SK-N-SH (cell line): ENCODE data around the gene MOV10L1. TPM values are rescaled to one million over a fixed set of nuclear protein-coding genes. Genes with fewer than 3 reads are reported as not detected.

Experiments used
- CTCF ChIA-PET: fragments of 300-600, 350-600 bp; formaldehyde crosslinking; extraction: SDS; loops from one replicate; lab custom pipeline; 2021; lab: Yijun Ruan, JAX
- POLR2A ChIA-PET: fragments of 350-600 bp; sonication (Branson Sonifier 250); formaldehyde crosslinking; extraction: SDS; loops from one replicate; lab custom pipeline; 2020; ENCODE audit warnings: antibody characterized with exemption, inconsistent platforms; lab: Yijun Ruan, JAX
- DNase-seq: peaks from one replicate; pipeline ENCODE4 v3.0.0; 2012
- H2AFZ ChIP-seq: fragments of 200-600 bp; sonication (generic); 2 replicates; pipeline ENCODE4 v1.8.1; 2016; ENCODE audit warnings: antibody characterized with exemption, mild to moderate bottlenecking, low read depth
- H3F3A ChIP-seq: fragments of 200-600 bp; sonication (generic); replicated peaks from 2 replicates; pipeline ENCODE3; 2016; ENCODE audit warnings: antibody characterized with exemption, mild to moderate bottlenecking; ENCODE audit not compliant: insufficient read depth
- H3K27ac ChIP-seq, 2 experiments: fragments of 200-500 bp in 1 of 2; fragments of 200-600 bp in 1 of 2; sonication (Bioruptor generic) in 1 of 2; sonication (generic), shearing (Covaris generic) in 1 of 2; 2 replicates each; pipeline versions ENCODE4 v1.5.1 to v1.6.1; 2014 to 2016; ENCODE audit warnings: low read depth in 2 of 2, inconsistent platforms in 1 of 2, low read length in 1 of 2, mild to moderate bottlenecking in 1 of 2, mixed read lengths in 1 of 2
- H3K27me3 ChIP-seq: fragments of 200-600 bp; sonication (generic), shearing (Covaris generic); 2 replicates; pipeline ENCODE4 v1.6.1; 2016; ENCODE audit warnings: mixed run types; ENCODE audit not compliant: insufficient read depth
- H3K36me3 ChIP-seq, 2 experiments: fragments of 200-500 bp in 1 of 2; fragments of 200-600 bp in 1 of 2; sonication (Bioruptor generic) in 1 of 2; sonication (generic) in 1 of 2; replicated peaks in 1 of 2; 2 replicates each; pipeline versions ENCODE3 to v1.5.1; 2014 to 2016; ENCODE audit warnings: low read length in 1 of 2, mild to moderate bottlenecking in 1 of 2; ENCODE audit not compliant: insufficient read depth in 2 of 2, control insufficient read depth in 1 of 2
- H3K4me1 ChIP-seq, 2 experiments: fragments of 200-500 bp in 1 of 2; fragments of 200-600 bp in 1 of 2; sonication (Bioruptor generic) in 1 of 2; sonication (generic), shearing (Covaris generic) in 1 of 2; 2 replicates each; pipeline versions ENCODE4 v1.5.1 to v1.6.1; 2014 to 2016; ENCODE audit warnings: low read depth in 1 of 2, low read length in 1 of 2, mixed run types in 1 of 2; ENCODE audit not compliant: insufficient read depth in 2 of 2, control insufficient read depth in 1 of 2
- H3K4me2 ChIP-seq: fragments of 200-600 bp; sonication (generic), shearing (Covaris generic); 2 replicates; pipeline ENCODE4 v1.6.1; 2017; ENCODE audit warnings: mixed run types
- H3K4me3 ChIP-seq, 2 experiments: fragments of 200-500 bp in 1 of 2; fragments of 200-600 bp in 1 of 2; sonication (Bioruptor generic) in 1 of 2; sonication (generic), shearing (Covaris generic) in 1 of 2; 2 replicates each; pipeline versions ENCODE4 v1.5.1 to v1.8.1; 2014 to 2016; ENCODE audit warnings: low read depth in 2 of 2, inconsistent platforms in 1 of 2, low read length in 1 of 2, mild to moderate bottlenecking in 1 of 2, mixed read lengths in 1 of 2, moderate library complexity in 1 of 2
- H3K79me2 ChIP-seq: fragments of 200-600 bp; sonication (generic); 2 replicates; pipeline ENCODE4 v1.8.1; 2017; ENCODE audit warnings: mild to moderate bottlenecking; ENCODE audit not compliant: insufficient read depth
- H3K9ac ChIP-seq: fragments of 200-600 bp; sonication (generic); 2 replicates; pipeline ENCODE4 v1.6.1; 2017; ENCODE audit warnings: mixed run types
- H3K9me2 ChIP-seq: fragments of 200-600 bp; sonication (generic); 2 replicates; pipeline ENCODE4 v1.6.1; 2017; ENCODE audit warnings: mixed run types
- H3K9me3 ChIP-seq: fragments of 200-600 bp; sonication (generic); 2 replicates; pipeline ENCODE4 v1.6.1; 2017; ENCODE audit warnings: mixed run types, mild to moderate bottlenecking, moderate library complexity
- H4K20me1 ChIP-seq: fragments of 200-600 bp; sonication (generic); 2 replicates; pipeline ENCODE4 v1.6.1; 2017; ENCODE audit warnings: mild to moderate bottlenecking, mixed run types; ENCODE audit not compliant: insufficient read depth
- EP300 ChIP-seq, 2 experiments: IDR thresholded peaks; 2 replicates each; pipeline versions ENCODE4 v1.4.0 to v1.6.1; 2012; ENCODE audit warnings: borderline replicate concordance in 1 of 2, low read depth in 1 of 2, low read length in 1 of 2
- EZH2phosphoT487 ChIP-seq: fragments of 200-600 bp; sonication (generic); IDR thresholded peaks from 2 replicates; pipeline ENCODE4 v1.6.1; 2017; ENCODE audit warnings: low read depth, mixed run types, mild to moderate bottlenecking, antibody characterized with exemption, moderate library complexity, borderline replicate concordance
- FOXJ3 ChIP-seq: sonication (generic); formaldehyde crosslinking; IDR thresholded peaks from 2 replicates; pipeline ENCODE4 v1.5.1; 2020; ENCODE audit warnings: mild to moderate bottlenecking, missing genetic modification reagents
- GABPA ChIP-seq: IDR thresholded peaks from 2 replicates; pipeline ENCODE4 v1.4.0; 2012; ENCODE audit warnings: low read depth, mild to moderate bottlenecking
- GATA2 ChIP-seq: sonication (generic); formaldehyde crosslinking; IDR thresholded peaks from 2 replicates; pipeline ENCODE4 v1.5.0; 2020; ENCODE audit warnings: mild to moderate bottlenecking, missing genetic modification reagents
- JUND ChIP-seq: IDR thresholded peaks from 2 replicates; pipeline ENCODE4 v1.4.0; 2012
- MXI1 ChIP-seq: IDR thresholded peaks from 2 replicates; pipeline ENCODE4 v1.6.1; 2012; ENCODE audit warnings: mild to moderate bottlenecking, low read depth, low read length, improper control_type of control experiment
- RAD21 ChIP-seq: IDR thresholded peaks from 2 replicates; pipeline ENCODE4 v1.6.1; 2012; ENCODE audit warnings: mild to moderate bottlenecking, low read length
- RCOR1 ChIP-seq: fragments of 150-350 bp; IDR thresholded peaks from 2 replicates; pipeline ENCODE4 v1.6.1; 2017; ENCODE audit warnings: antibody characterized with exemption, low read length
- RFX5 ChIP-seq: IDR thresholded peaks from 2 replicates; pipeline ENCODE4 v1.6.1; 2012; ENCODE audit warnings: mild to moderate bottlenecking, improper control_type of control experiment, low read length
- SIN3A ChIP-seq: IDR thresholded peaks from 2 replicates; pipeline ENCODE4 v1.6.1; 2012; ENCODE audit warnings: low read depth, mild to moderate bottlenecking, low read length, moderate library complexity, borderline replicate concordance
- SMC3 ChIP-seq: IDR thresholded peaks from 2 replicates; pipeline ENCODE4 v1.6.1; 2012; ENCODE audit warnings: low read depth, low read length, improper control_type of control experiment
- WGBS: methylation state at CpG from one replicate; pipeline ENCODE4 v1.1.6; 2017; ENCODE audit warnings: low lambda C conversion rate; 5-methylcytosine and 5-hydroxymethylcytosine counted together
- polyA plus RNA-seq, 3 experiments: library from polyadenylated mRNA; depleted of rRNA; stranded (reverse); fragments of >200 nt; gene quantifications; 2 replicates each; pipeline ENCODE4 v1.2.3, GENCODE V29; 2012
- TF ChIP-seq, protein P1 (sequence below): IDR thresholded peaks from 2 replicates; pipeline ENCODE4 v1.4.0; 2012; ENCODE audit warnings: low read depth, borderline replicate concordance
- TF ChIP-seq, protein P2 (sequence below): IDR thresholded peaks from 2 replicates; pipeline ENCODE4 v1.4.0; 2012; ENCODE audit warnings: low read depth
- TF ChIP-seq, protein P3 (sequence below): fragments of 150-350 bp; IDR thresholded peaks from 2 replicates; pipeline ENCODE4 v1.6.1; 2017; ENCODE audit warnings: antibody characterized with exemption, low read length, low read depth, borderline replicate concordance
- TF ChIP-seq, protein P4 (sequence below): fragments of 150-350 bp; IDR thresholded peaks from 2 replicates; pipeline ENCODE4 v1.6.1; 2016; ENCODE audit warnings: mild to moderate bottlenecking, low read depth, low read length
- TF ChIP-seq, protein P5 (sequence below): IDR thresholded peaks from 2 replicates; pipeline ENCODE4; 2012

MOV10L1 gene
- polyA plus RNA-seq, 1 of the 3 experiments (the other 2 are of a cell fraction): 2.1 TPM

DNA sequence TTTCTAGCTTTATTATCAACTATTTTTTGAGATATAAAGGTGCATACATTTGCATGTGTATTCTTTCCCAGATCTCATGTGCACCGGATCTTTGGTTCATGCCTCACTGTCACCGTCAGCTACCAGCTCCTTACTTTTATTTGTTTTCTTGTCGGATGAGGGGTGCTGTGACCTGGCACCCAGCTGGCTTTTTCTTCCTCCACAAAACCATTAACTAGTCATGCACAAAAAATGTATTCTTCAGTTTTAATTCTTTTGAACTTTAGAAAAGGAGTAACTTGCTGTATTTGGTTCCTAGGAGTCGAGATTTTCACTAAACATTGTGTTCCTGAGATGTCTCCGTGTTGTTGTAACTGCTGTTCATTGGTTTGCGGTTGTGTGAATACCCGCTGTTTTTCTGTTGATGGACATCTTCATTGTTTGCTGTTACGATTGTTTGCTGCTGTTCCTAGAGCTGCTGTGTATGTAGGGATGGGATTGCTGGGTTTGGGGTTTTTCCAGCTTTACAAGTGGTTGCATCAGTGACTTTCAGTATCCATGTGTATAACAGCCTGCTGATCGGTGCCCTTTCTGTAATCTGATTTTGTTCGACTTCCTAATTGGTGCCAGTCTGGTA is 39.4 kb downstream of the MOV10L1 start (continued):
- TF ChIP-seq, protein P1, sequence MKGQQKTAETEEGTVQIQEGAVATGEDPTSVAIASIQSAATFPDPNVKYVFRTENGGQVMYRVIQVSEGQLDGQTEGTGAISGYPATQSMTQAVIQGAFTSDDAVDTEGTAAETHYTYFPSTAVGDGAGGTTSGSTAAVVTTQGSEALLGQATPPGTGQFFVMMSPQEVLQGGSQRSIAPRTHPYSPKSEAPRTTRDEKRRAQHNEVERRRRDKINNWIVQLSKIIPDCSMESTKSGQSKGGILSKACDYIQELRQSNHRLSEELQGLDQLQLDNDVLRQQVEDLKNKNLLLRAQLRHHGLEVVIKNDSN: no peak
- TF ChIP-seq SIN3A (no peak), EZH2phosphoT487 (no peak), MXI1 (no peak), JUND (no peak), RAD21 (no peak), FOXJ3 (CRISPR knock-in tag) (no peak)
- TF ChIP-seq, protein P2, sequence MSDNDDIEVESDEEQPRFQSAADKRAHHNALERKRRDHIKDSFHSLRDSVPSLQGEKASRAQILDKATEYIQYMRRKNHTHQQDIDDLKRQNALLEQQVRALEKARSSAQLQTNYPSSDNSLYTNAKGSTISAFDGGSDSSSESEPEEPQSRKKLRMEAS: no peak

DNA sequence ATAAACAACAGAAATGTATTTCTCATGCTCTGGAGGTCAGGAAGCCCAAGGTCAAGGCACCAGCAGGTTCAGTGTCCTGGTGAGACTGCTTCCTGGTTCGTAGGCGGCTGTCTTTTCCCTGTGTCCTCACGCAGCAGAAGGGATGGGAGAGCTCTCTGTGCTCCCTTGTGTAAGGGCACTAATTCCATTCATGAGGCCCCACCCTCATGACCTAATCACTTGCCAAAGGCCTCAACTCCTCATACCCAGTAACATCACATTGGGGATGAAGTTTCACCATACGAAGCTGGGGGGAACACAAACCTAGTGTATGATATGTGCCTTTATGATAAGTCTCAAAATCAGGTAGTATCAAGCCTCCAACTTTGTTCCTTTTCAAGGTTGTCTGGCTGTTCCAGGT is 42.1 kb downstream of the MOV10L1 start:
- H3K9me3 ChIP-seq: no peaks in the 10 kb centered on the region
- no peak for DNase-seq
- H2AFZ ChIP-seq: no peak overlapping the region
- CTCF ChIA-PET: no interaction called here
- WGBS: 78% methylated on average over 4 of the region's 4 CpGs
- H3K36me3 ChIP-seq: peaks cover 0 to 4% of the 10 kb centered on the region in 2 experiments
- H3K9me2 ChIP-seq: no peaks in the 10 kb centered on the region
- H3K27me3 ChIP-seq: no peaks in the 10 kb centered on the region
- no peaks in the 10 kb centered on the region for H3F3A ChIP-seq
- H3K4me1 ChIP-seq: no peaks in the 10 kb centered on the region
- H3K4me2 ChIP-seq: no peak overlapping the region
- no peaks in the 10 kb centered on the region for H3K79me2 ChIP-seq
- TF ChIP-seq SIN3A (no peak), GATA2 (CRISPR knock-in tag) (no peak), EP300 (IDR thresholded peaks at IDR 0.05; ENCODE audit: borderline replicate concordance in 1 of 2, low read depth in 1 of 2, low read length in 1 of 2) (no peak), GABPA (no peak)
- H3K4me3 ChIP-seq: no peak overlapping the region
- H4K20me1 ChIP-seq: no peaks in the 10 kb centered on the region
- POLR2A ChIA-PET: no interaction called here
- no peak overlapping the region for H3K9ac ChIP-seq
- no peak overlapping the region for H3K27ac ChIP-seq

DNA sequence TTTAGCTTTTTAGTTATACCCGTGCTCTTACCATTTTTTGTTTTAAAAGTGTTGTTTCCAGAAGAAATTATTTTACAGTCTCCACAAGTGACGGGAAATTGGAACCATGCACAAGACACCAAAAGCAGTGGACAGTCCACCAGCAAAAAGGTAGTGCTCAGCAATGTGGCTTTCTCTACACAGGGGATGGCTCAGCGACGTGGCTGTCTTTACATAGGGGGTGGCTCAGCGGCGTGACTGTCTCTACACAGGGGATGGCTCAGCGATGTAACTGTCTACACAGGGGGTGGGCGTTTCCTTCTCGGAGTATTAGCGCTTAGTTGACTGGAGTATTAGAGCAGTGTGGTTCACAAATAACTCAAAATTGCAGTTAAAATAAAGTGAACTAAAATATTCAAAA is 44.7 kb downstream of the MOV10L1 start:
- H4K20me1 ChIP-seq: no peaks in the 10 kb centered on the region
- H3K36me3 ChIP-seq: peaks cover 0 to 4% of the 10 kb centered on the region in 2 experiments
- H3K4me2 ChIP-seq: no peak overlapping the region
- no peaks in the 10 kb centered on the region for H3K9me2 ChIP-seq
- no peaks in the 10 kb centered on the region for H3K79me2 ChIP-seq
- 88% methylated on average over 10 of the region's 10 CpGs for whole genome bisulfite sequencing
- no peak overlapping the region for H3K4me3 ChIP-seq
- no peaks in the 10 kb centered on the region for H3K9me3 ChIP-seq
- no peaks in the 10 kb centered on the region for H3K27me3 ChIP-seq
- POLR2A ChIA-PET: no interaction called here
- H3F3A ChIP-seq: no peaks in the 10 kb centered on the region
- no peak overlapping the region for H2AFZ ChIP-seq
- DNase-seq: no peak
- H3K4me1 ChIP-seq: no peaks in the 10 kb centered on the region
- no peak for TF ChIP-seq SMC3
- TF ChIP-seq, protein P3, sequence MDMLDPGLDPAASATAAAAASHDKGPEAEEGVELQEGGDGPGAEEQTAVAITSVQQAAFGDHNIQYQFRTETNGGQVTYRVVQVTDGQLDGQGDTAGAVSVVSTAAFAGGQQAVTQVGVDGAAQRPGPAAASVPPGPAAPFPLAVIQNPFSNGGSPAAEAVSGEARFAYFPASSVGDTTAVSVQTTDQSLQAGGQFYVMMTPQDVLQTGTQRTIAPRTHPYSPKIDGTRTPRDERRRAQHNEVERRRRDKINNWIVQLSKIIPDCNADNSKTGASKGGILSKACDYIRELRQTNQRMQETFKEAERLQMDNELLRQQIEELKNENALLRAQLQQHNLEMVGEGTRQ: no peak
- TF ChIP-seq JUND: no peak
- TF ChIP-seq, protein P2: no peak
- no peak for TF ChIP-seq RFX5
- no peak for TF ChIP-seq RCOR1
- TF ChIP-seq, protein P4, sequence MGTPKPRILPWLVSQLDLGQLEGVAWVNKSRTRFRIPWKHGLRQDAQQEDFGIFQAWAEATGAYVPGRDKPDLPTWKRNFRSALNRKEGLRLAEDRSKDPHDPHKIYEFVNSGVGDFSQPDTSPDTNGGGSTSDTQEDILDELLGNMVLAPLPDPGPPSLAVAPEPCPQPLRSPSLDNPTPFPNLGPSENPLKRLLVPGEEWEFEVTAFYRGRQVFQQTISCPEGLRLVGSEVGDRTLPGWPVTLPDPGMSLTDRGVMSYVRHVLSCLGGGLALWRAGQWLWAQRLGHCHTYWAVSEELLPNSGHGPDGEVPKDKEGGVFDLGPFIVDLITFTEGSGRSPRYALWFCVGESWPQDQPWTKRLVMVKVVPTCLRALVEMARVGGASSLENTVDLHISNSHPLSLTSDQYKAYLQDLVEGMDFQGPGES: no peak
- TF ChIP-seq, protein P5, sequence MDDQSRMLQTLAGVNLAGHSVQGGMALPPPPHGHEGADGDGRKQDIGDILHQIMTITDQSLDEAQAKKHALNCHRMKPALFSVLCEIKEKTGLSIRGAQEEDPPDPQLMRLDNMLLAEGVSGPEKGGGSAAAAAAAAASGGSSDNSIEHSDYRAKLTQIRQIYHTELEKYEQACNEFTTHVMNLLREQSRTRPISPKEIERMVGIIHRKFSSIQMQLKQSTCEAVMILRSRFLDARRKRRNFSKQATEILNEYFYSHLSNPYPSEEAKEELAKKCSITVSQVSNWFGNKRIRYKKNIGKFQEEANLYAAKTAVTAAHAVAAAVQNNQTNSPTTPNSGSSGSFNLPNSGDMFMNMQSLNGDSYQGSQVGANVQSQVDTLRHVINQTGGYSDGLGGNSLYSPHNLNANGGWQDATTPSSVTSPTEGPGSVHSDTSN: no peak
- TF ChIP-seq, all 33 proteins: peak for 0
- Histone ChIP-seq H3K27ac (no peak overlapping the region), H3K9ac (no peak overlapping the region)
- CTCF ChIA-PET: interaction anchor here (1.1 kb wide), 1 partner anchor 8 kb away, joined by 3 read pairs; no protein-coding TSS in a partner anchor
